Stimulated activated naive CD8-positive, alpha-beta T cell treated with anti-CD3 and anti-CD28 coated beads, Interleukin-15, Interleukin-2, amounts not matched to agents 100 ng/mL and 50 ng/mL, for 24 hours (primary cell): ENCODE data around the gene DICER1.
"Not testable (repeated sequence)": the region's sequence is repeated elsewhere in the genome, so short reads cannot be mapped to it uniquely, and the experiment has no call there.

Experiments
- H3K27ac Mint-ChIP-seq: one replicate; pipeline ENCODE4 v1.8.0; 2021; ENCODE audit warnings: mild to moderate bottlenecking, mixed read lengths
- H3K27me3 Mint-ChIP-seq: one replicate; pipeline ENCODE4 v1.8.0; 2021; ENCODE audit warnings: mixed read lengths
- H3K36me3 Mint-ChIP-seq: one replicate; pipeline ENCODE4 v1.8.0; 2021; ENCODE audit warnings: low read depth, mixed read lengths
- H3K4me1 Mint-ChIP-seq: one replicate; pipeline ENCODE4 v1.8.0; 2021; ENCODE audit warnings: low read depth, mixed read lengths
- H3K4me3 Mint-ChIP-seq: one replicate; pipeline ENCODE4 v1.8.0; 2021; ENCODE audit warnings: mild to moderate bottlenecking, mixed read lengths
- H3K9me3 Mint-ChIP-seq: one replicate; pipeline ENCODE4 v1.8.0; 2021; ENCODE audit warnings: mixed read lengths

The DICER1 gene

DNA sequence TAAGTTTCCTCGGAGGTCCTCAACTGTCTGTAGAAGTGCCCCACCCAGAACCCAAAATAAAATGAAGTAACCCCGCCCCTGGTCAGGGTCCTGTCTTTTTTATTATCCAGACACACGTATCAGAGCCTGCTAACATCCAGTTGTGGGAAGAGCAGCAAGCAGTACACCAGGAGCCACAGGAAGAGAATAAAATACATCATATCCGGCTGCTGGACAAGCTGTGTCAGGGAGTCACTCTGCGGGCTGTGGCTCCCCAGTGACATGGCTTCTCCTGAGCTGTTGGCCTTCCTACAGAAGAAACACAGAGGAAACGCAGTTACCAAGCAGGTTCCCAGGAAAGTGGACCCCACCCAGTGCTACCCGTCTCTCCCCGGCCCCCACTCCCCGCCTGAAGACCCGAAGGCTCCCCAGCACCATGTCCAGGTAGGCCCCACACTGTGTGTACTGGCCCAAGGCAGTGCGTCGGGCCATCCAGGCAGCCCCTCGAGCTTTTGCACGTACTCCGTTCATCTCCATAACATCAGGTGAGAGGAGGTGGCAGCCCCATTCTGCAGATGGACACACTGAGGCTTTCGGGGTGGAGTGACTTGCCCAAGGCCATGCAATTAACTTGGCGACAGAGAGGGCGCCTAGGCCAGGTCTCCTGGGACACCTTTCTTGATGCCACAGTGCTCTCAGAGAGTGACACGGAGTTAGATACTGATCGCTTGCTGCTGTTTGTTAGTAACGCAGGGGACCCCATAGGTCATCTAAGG, 34.3 kb upstream of the DICER1 start:
- H3K4me1 Mint-ChIP-seq, result peaks cover 2% of the 10 kb centered on the region
- peaks cover 6% of the 10 kb centered on the region for H3K27me3 Mint-ChIP-seq
- H3K27ac Mint-ChIP-seq, result no peak overlapping the region
- H3K9me3 Mint-ChIP-seq, result peaks cover 5% of the 10 kb centered on the region
- no peak overlapping the region for H3K4me3 Mint-ChIP-seq
- no peaks in the 10 kb centered on the region for H3K36me3 Mint-ChIP-seq

DNA sequence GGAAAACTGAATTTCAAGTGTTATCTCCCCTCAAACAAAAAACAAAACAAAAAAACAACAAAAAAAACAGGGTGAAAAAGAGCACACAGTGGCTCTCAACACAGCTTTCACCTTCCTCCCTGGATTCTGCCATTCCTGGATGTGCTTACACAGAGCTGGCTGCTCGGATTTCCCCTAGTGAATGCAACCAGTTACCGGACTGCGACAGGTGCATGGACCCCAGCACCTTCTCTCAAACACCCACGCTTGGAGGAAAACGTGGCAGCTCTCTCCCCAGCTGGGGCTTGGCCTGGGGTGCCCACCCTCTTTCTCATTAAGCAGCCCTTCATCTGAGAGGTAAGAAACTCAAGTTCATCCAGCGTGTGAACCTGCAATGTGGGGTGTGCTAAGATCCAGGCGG, 33.5 kb upstream of the DICER1 start:
- Mint-ChIP-seq H3K4me1 (no peaks in the 10 kb centered on the region), H3K36me3 (no peaks in the 10 kb centered on the region), H3K27ac (no peak overlapping the region), H3K4me3 (no peak overlapping the region), H3K27me3 (peaks cover 12% of the 10 kb centered on the region), H3K9me3 (peaks cover 5% of the 10 kb centered on the region)

DNA sequence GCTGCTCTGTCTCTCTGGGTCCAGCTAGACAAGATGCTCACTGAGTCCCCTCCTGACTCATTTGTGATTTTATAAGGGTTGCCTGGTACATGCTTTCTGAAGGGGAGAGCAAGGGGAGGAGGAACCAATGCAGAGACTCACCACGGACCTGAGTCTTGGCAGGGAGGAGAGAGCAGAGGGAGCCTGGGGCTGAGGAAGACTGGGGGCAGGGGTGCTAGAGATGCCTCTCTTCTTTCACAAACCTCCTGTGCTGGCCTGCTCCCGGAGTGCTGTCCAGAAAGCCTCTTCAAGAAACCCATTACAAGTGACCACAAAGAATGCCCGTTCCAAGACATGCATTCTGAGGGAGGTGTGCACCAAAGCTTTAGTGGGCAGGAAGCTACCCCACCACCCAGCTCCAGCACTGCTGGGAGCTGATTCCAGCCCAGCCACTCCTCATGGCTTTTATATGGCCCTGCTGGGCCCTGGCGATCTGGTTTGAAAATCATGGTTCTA, 33.1 kb upstream of the DICER1 start:
- H3K36me3 Mint-ChIP-seq, result no peaks in the 10 kb centered on the region
- H3K27me3 Mint-ChIP-seq, result peaks cover 17% of the 10 kb centered on the region
- no peak overlapping the region for H3K4me3 Mint-ChIP-seq
- peaks cover 3% of the 10 kb centered on the region for H3K4me1 Mint-ChIP-seq
- H3K27ac Mint-ChIP-seq, result no peak overlapping the region
- peaks cover 5% of the 10 kb centered on the region for H3K9me3 Mint-ChIP-seq

DNA sequence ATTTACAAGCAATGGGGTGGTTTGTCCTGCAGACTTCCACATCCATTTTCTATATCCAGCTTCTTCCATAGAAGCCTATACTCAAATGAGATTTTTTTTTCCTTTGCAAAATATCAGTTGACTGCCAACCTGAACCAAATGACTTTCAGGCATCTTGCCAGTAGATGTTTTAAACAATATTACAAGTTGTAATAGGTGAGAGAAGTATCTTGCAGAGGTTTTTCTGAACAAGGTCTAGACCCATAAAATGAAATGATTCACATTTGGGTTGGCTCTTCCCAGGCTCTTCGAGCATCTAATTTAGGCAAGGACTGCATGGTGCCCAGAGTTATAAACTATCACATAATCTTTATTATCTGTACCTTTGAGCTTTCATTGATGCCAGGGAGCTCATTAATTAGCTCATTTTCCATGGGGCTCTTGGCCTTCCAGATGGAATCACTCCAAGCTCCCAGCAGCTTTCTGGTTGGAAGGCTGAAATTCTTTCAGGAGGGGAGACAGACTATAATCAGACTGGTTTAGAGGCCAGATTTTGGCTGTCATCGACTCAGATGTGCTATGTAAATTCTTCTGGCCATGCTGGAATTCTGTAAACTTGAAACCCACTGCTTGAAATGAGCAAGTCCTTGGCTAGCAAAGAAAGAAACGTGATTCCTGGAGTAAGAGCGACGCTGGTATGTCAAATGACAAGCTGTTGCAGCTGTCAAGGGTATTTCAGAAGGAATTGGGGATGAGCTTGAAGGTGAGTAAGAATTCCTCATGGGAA, 32.2 kb upstream of the DICER1 start:
- H3K36me3 Mint-ChIP-seq, result no peaks in the 10 kb centered on the region
- peaks cover 5% of the 10 kb centered on the region for H3K9me3 Mint-ChIP-seq
- H3K4me1 Mint-ChIP-seq, result peaks cover 4% of the 10 kb centered on the region
- no peak overlapping the region for H3K27ac Mint-ChIP-seq
- no peak overlapping the region for H3K4me3 Mint-ChIP-seq
- peaks cover 23% of the 10 kb centered on the region for H3K27me3 Mint-ChIP-seq

DNA sequence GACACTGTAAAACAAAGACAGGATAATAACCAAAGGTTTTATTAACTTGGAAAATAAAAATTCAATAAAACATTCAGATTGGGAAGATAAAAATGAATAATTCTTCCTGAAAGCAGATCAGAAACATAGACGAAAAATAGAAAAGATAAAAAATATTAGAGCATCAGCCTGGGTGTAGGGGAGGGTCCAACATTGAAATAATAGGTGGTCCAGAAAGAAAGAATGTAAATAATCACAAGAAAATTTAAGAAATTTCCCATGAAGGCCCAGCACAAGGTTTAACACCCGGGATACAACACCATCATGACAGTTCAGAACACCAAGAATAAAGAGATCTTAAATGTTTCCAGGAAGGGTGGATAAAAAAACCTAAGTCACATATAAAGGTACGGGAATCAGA, 31.1 kb upstream of the DICER1 start:
- Mint-ChIP-seq H3K9me3 (peaks cover 5% of the 10 kb centered on the region), H3K36me3 (no peaks in the 10 kb centered on the region), H3K27ac (no peak overlapping the region), H3K27me3 (peaks cover 27% of the 10 kb centered on the region), H3K4me1 (peaks cover 4% of the 10 kb centered on the region), H3K4me3 (no peak overlapping the region)

DNA sequence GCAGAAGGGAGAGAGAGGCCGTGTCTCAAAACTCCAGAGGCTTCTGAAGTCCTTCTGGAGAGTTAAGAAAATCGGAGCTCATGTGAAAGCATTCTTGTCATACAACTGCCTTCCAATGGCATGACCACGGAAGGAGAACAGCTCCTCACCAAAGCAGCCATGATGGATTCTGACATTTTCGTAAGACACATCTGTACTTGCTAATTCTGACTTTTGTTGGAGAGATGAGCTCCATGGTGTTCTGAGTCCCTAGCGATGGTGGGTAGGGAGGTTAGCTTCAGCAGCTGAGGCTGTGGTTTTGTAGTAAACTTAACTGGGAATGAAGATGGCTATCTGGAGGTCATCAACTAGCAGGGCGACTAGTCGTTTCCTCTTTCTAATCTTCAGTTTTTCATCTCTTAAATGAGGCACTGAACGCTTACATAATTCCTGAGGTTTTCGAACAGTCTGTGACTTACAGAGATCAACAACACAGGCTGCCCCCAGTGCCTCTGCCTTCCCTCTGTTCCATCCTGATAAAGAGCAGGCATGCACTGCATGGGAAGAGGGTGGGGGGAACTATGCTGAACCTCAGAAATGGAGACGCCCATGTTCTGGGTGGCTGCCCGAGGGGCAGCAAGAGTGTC, 28.6 kb upstream of the DICER1 start:
- H3K27me3 Mint-ChIP-seq, result peaks cover 27% of the 10 kb centered on the region
- no peak overlapping the region for H3K27ac Mint-ChIP-seq
- peaks cover 4% of the 10 kb centered on the region for H3K4me1 Mint-ChIP-seq
- no peaks in the 10 kb centered on the region for H3K36me3 Mint-ChIP-seq
- H3K4me3 Mint-ChIP-seq, result no peak overlapping the region
- peaks cover 5% of the 10 kb centered on the region for H3K9me3 Mint-ChIP-seq

DNA sequence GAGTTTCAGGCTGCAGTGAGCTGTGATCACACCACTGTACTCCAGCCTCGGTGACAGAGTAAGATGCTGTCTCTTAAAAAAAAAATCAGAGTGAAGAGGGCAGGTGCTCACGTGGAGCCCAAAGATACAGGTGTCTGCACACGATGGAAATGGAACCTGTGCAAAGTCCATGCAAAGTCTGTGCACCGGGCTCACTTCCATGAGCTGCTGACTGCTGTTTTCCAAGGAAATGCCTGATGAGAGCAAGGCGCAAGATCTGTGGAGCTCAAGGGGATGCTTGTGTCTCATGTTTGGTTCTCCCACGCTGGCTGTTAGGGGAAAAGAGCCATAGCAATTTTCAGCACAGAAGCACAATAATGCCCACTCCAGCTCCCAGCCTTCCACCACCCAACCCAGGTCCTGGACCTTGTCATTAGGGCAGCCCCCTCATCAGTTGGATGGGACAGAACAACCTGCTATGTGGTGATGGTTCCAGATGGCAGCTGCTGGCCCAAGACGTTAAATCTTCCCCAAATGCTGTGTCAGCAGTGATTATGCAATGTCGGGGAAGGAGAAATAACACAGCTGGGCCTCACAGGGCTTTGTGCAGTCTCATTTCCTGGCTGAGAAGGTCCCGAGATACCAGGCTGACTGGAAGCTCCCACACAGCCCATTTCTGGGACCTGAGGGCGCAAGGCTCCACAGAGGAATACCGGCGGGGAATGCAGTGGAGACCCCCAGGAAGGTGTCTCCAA, 27.9 kb upstream of the DICER1 start:
- Mint-ChIP-seq H3K4me1 (peaks cover 4% of the 10 kb centered on the region), H3K27ac (no peak overlapping the region), H3K9me3 (peaks cover 5% of the 10 kb centered on the region), H3K4me3 (no peak overlapping the region), H3K36me3 (peaks cover under 1% of the 10 kb centered on the region), H3K27me3 (peaks cover 27% of the 10 kb centered on the region)

DNA sequence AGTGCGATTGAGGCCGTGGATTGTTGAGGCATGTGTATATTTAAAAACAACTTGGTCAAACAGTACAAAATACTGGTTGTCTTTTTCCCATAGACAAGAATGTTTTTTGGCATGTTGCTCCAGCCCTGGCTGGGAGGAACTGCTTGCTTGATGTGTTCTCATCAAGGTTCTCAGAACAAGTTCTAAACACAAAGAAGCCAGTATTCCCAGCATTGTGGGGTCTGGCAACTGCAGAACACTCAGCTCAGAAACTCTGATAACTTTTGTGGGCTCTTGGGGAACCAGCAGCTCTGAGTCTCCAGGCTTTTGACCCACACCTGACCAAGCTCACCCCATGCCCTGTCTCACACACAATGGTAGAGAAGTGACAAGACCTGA, 27.1 kb upstream of the DICER1 start:
- H3K27ac Mint-ChIP-seq, result no peak overlapping the region
- peaks cover 4% of the 10 kb centered on the region for H3K36me3 Mint-ChIP-seq
- peaks cover 4% of the 10 kb centered on the region for H3K4me1 Mint-ChIP-seq
- H3K9me3 Mint-ChIP-seq, result peaks cover 5% of the 10 kb centered on the region
- no peak overlapping the region for H3K4me3 Mint-ChIP-seq
- H3K27me3 Mint-ChIP-seq, result peaks cover 27% of the 10 kb centered on the region

DNA sequence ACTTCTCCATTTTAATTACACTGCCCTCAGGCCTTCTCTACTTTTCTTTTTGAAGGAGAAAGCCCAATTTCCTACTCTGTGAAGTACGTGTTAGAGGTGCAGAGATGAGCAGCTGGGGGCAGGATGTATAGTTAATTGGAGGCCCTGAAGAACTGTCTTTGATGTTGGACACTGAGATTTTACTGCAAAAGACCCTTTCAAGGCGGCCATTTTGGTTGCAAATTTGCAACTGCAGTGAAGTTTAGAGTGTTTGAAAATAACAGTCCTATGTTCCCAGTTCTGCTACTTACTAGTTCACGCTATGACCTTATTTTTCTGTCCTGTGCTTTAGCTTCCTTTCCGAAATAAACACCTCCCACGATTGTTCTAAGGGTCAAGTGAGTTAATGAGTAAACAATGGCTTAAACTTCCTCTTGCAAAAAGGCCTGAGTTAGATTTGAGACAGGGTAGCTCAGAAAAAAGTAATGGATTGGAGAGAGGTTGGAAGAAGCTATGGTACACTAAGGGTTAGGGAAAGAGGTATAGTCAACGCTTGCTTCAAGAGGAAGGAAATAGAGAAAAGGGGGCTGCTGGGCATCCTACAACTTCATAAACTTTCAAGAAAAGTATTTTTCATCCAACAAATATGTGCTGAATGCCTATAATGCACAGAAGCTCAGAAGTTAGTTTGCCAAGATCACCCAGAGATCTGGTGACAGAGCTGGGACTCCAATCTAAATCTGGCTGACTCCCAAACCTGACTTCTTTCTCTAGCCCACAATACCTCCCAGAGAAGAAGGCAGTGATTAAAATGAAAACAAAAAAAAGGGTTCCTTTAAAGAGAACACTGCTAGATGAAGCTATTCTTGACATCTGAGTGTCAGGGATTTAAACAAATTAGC, 26.4 kb upstream of the DICER1 start:
- peaks cover 5% of the 10 kb centered on the region for H3K9me3 Mint-ChIP-seq
- peaks cover 27% of the 10 kb centered on the region for H3K27me3 Mint-ChIP-seq
- no peak overlapping the region for H3K4me3 Mint-ChIP-seq
- H3K4me1 Mint-ChIP-seq, result peaks cover 4% of the 10 kb centered on the region
- peaks cover 4% of the 10 kb centered on the region for H3K36me3 Mint-ChIP-seq
- H3K27ac Mint-ChIP-seq, result no peak overlapping the region

DNA sequence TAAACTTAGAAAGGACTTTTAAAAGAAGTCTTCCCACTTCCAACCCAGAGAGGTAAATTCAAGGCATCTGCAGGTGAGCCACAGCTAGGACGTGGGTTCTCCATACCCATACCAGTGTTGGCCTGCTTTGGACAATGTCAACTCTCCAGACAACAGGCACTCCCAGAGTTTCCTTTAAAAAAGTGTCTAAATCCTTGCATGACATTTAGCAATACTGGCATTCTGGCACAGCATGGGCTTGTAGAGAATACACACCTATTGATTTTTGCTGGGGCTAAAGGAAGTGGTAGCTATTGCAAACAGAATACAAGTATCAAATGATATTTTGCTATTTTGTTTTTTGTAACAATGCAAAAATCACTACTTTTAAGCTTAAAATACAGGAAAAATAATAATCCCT, 25.8 kb upstream of the DICER1 start:
- Mint-ChIP-seq H3K27me3 (peaks cover 27% of the 10 kb centered on the region), H3K4me3 (no peak overlapping the region), H3K36me3 (peaks cover 4% of the 10 kb centered on the region), H3K9me3 (peaks cover 2% of the 10 kb centered on the region), H3K4me1 (peaks cover 4% of the 10 kb centered on the region), H3K27ac (no peak overlapping the region)

DNA sequence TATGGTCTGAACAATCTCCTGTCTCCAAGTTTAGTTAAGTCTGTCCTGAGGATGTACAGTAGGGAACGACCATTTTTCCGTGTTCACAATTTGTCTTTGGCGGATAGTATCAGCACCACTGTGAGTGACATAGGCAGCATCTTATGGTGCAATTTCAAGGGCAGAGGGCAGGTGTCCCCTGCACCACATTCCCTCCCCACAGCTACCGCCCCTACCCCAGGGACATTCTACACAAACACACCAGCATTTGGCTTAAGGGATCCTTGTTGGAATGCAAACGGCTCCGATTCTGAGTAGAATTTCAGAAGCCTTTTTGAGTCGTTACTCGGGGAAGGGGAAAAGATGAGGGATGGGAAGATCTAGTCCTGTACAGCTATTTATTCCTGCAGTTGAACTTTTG, 25.1 kb upstream of the DICER1 start:
- no peak overlapping the region for H3K4me3 Mint-ChIP-seq
- peaks cover 4% of the 10 kb centered on the region for H3K4me1 Mint-ChIP-seq
- no peak overlapping the region for H3K27ac Mint-ChIP-seq
- H3K27me3 Mint-ChIP-seq, result peaks cover 27% of the 10 kb centered on the region
- peaks cover 4% of the 10 kb centered on the region for H3K36me3 Mint-ChIP-seq
- no peaks in the 10 kb centered on the region for H3K9me3 Mint-ChIP-seq

DNA sequence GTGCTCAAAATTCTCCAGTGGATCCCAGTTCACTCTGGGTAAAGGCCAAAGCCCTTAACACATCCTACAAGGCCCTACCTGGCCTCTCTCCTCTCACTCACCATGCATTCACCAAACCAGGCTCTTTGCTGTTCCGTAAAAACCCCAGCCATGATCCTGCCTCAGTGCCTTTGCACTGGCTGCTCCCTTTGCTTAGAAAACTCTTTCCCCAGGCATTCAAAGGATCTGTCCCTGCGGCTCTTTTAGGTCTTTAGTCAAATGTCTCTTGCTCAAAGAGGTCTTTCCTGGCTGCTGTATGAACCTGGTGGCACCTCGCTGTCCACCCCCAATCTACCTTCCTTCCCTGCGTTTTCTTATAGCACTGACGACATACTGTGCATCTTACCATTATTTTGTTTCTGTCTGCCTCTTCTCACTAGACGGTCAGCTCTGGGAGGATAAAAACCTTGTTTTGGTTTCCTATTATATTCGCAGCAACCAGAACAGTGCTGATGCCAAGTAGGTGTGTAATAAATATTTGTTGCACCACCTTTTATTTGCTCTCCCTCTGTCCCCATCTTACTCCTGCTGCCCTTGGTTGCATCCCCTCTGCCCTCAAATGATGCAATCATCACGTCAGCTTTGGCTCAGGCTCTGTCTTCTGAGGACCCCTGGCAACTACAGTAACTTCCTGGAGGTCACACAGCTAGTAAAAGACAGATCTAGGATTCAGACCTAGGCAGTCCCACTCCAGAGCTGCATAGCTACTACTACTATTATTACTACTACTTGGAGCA, 23.8 kb upstream of the DICER1 start:
- Mint-ChIP-seq H3K27ac (no peak overlapping the region), H3K27me3 (peaks cover 18% of the 10 kb centered on the region), H3K4me1 (peaks cover 4% of the 10 kb centered on the region), H3K4me3 (no peak overlapping the region), H3K36me3 (peaks cover 4% of the 10 kb centered on the region), H3K9me3 (no peaks in the 10 kb centered on the region)

DNA sequence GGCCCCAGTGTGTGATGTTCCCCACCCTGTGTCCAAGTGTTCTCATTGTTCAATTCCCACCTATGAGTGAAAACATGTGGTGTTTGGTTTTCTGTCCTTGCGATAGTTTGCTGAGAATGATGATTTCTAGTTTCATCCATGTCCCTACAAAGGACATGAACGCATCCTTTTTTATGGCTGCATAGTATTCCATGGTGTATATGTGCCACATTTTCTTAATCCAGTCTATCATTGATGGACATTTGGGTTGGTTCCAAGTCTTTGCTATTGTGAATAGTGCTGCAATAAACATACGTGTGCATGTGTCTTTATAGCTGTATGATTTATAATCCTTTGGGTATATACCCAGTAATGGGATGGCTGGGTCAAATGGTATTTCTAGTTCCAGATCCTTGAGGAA, 18.3 kb upstream of the DICER1 start:
- H3K9me3 Mint-ChIP-seq, H3K4me3 Mint-ChIP-seq, H3K4me1 Mint-ChIP-seq, H3K36me3 Mint-ChIP-seq, H3K27me3 Mint-ChIP-seq, H3K27ac Mint-ChIP-seq: not testable (repeated sequence)
